ENCODE data around the gene AMY1B.
"Not testable (repeated sequence)": the region's sequence is repeated elsewhere in the genome, so short reads cannot be mapped to it uniquely, and the experiment has no call there.

Gene AMY1B

DNA sequence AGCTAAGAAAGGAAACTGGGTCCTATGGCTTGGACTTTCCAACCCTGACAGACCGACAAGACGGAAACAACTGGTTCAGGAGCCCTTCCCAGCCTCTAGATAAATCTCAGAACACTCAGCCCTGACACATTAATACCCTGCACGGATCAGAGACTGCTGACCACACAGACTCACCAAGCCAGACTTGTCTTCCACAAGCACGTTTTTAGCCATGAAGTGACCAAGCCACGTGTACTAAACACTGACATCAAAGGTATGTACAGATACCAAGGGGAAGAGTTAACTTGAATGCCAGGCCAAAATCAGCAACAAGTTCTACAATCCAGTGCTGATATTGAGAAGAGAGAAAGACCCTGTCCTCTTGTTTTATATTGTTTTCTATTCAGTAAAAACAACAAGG lies at the start of gene AMY1B:
AMY1B (minus strand) TSS at position 101 of the 400 bp plus-strand sequence. CDS start 571 bp downstream, outside the sequence.
- not testable (repeated sequence) for DNase-seq

DNA sequence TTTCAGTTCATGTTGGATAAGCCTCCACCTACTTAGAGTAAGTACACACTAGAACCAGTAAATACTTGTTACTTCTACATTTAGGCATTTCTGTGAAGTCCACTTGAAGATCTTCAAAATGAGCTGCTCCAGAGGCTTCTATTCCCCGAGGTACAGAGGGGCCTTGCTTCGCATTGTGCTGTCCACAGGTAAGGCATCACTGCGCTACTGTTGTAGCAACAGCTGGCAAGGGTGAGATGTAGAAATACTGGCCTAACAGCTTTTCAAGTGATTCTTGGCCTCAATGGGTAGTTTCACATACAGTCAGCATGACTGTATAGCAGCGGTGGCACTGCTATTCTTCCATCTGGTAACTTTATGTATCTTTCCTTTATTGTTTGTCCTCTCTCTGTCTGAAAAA lies 49.0 kb upstream of the AMY1B start:
- not testable (repeated sequence) for DNase-seq

DNA sequence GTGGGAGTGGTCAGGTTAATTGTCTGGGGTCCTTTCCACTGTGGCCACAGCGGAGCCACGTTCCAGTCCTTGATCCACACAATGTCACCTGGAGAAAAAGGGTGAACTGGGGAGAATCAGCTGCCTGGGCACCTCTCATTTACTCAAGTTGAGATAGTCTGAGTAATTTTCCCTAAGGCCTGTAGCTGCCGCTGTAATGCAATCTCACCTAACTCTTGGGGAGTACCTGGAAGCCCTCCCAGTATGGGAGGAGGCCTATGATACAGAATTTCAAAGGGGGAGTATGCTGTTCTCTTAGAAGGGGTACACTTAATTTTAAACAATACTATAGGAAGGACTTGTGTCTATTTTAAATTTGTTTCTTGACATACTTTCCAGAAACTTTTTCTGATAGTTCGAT lies 48.4 kb upstream of the AMY1B start:
- DNase-seq = not testable (repeated sequence)

DNA sequence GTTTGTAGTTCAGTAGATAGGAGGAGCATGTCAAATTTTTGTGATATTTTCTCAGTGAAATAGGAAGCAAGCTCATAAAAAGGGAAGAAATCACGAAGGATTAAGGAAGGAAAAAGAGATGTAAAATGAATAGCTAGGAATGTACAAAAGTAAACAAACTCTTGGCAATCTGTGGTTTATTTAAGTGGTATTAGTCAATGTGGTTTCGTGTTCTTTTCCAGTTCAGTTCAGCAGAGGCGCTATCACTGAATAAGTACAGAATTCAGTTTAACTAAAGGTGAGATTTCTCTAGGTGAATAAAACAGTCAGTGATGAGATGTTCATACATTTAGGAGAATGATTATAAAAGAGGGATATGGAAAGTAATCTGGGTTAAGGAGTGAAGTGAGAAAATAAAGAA lies 42.0 kb upstream of the AMY1B start:
- not testable (repeated sequence) for DNase-seq

DNA sequence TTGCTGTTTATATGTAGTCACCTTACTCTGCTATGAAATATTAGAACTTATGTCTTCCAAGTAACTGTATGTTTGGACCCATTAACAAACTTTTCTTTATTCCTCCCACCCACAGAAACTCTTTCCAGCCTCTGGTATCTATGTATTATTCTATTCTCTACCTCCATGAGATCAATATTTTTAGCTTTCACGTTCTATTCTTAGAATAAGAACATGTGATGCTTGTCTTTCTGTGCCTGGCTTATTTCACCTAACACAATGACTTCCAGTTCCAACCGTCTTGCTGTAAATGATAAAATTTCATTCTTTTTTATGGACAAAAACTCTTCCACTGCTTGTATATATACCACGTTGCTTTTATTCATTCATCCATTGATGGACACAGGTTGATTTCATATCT lies 39.3 kb upstream of the AMY1B start:
- not testable (repeated sequence) for DNase-seq

DNA sequence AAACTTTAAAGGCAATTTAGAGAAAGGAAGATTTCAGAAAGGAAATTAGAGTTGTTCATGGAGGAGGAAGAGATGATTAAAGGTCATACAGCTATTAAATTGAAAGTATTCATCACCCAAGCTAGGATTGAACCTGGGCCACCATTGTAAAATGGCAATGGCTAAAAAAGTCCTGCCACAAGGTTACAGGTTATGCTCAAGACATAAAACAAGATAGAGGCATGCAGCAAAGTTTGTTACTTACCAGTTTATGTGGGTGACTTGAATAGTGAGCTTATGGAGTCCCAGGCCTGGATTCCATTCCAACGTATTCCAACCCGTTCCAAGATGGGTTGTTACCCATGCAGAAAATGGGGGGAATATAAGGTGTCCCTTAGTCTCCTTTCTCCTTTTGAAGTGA lies 25.5 kb upstream of the AMY1B start:
- DNase-seq = not testable (repeated sequence)

DNA sequence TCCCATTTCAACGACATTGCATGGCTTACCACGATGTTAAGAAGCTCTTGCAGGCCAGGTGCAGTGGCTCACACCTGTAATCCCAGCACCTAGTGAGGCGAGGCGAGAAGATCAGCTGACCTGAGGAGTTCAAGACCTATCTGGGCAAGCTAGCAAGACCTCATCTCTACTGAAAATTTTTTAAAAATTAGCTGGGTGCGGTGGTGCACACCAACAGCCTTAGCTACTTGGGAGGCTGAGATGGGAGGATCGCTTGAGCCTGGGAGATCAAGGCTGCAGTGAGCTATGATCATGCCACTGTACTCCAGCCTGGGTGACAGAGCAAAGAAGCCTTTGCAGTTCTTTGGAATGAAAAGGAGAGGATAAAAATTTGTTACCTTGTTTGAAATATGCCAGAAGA lies 21.4 kb upstream of the AMY1B start:
- not testable (repeated sequence) for DNase-seq

DNA sequence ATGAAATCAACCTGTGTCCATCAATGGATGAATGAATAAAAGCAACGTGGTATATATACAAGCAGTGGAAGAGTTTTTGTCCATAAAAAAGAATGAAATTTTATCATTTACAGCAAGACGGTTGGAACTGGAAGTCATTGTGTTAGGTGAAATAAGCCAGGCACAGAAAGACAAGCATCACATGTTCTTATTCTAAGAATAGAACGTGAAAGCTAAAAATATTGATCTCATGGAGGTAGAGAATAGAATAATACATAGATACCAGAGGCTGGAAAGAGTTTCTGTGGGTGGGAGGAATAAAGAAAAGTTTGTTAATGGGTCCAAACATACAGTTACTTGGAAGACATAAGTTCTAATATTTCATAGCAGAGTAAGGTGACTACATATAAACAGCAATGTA lies 14.4 kb upstream of the AMY1B start:
- not testable (repeated sequence) for DNase-seq

DNA sequence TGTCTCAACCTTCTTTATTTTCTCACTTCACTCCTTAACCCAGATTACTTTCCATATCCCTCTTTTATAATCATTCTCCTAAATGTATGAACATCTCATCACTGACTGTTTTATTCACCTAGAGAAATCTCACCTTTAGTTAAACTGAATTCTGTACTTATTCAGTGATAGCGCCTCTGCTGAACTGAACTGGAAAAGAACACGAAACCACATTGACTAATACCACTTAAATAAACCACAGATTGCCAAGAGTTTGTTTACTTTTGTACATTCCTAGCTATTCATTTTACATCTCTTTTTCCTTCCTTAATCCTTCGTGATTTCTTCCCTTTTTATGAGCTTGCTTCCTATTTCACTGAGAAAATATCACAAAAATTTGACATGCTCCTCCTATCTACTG lies 11.7 kb upstream of the AMY1B start:
- not testable (repeated sequence) for DNase-seq

DNA sequence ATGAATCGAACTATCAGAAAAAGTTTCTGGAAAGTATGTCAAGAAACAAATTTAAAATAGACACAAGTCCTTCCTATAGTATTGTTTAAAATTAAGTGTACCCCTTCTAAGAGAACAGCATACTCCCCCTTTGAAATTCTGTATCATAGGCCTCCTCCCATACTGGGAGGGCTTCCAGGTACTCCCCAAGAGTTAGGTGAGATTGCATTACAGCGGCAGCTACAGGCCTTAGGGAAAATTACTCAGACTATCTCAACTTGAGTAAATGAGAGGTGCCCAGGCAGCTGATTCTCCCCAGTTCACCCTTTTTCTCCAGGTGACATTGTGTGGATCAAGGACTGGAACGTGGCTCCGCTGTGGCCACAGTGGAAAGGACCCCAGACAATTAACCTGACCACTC lies 5.2 kb upstream of the AMY1B start:
- DNase-seq = not testable (repeated sequence)

DNA sequence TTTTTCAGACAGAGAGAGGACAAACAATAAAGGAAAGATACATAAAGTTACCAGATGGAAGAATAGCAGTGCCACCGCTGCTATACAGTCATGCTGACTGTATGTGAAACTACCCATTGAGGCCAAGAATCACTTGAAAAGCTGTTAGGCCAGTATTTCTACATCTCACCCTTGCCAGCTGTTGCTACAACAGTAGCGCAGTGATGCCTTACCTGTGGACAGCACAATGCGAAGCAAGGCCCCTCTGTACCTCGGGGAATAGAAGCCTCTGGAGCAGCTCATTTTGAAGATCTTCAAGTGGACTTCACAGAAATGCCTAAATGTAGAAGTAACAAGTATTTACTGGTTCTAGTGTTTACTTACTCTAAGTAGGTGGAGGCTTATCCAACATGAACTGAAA lies 4.7 kb upstream of the AMY1B start:
- not testable (repeated sequence) for DNase-seq

DNA sequence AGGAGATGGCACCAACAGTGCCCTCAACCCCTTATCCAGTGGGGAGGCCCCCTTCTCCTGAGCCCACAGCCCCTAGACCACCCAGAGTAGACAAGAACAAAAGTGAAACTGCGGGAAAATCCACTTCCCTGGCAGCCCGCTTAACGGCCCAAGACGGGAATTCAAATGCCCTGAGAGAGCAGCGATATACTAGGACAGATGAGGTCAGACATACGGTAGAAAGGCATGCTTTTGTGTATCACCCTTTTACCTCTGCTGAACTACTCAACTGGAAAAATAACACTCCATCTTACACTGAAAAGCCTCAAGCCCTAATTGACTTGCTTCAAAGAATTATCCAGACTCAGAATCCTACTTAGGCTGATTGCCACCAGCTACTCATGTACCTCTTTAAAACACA lies 1.4 kb upstream of the AMY1B start:
- DNase-seq = not testable (repeated sequence)

DNA sequence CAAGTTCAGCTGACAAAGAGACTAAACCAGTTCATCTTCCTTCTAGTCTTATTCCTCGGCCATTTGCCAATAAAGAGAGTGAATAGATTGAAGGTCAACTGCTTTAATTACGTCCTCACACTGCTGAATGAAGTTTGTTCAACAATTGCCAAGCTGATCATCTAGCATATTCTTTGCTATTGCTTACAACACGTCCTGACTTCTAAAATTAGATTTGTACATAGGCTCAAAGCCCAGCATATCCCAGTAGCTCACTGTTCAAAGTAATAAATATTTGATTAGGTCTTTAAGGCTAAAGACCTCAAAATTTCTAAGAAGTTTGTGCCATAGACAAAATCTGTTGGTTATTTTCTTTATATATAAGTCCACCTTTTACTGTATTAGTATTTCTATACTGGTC lies 19.7 kb downstream of the AMY1B start:
- DNase-seq = not testable (repeated sequence)

DNA sequence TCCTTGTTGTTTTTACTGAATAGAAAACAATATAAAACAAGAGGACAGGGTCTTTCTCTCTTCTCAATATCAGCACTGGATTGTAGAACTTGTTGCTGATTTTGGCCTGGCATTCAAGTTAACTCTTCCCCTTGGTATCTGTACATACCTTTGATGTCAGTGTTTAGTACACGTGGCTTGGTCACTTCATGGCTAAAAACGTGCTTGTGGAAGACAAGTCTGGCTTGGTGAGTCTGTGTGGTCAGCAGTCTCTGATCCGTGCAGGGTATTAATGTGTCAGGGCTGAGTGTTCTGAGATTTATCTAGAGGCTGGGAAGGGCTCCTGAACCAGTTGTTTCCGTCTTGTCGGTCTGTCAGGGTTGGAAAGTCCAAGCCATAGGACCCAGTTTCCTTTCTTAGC lies 40.5 kb downstream of the AMY1B start, which contains the start of gene AMY1A:
AMY1A (plus strand) TSS at position 301 of the 400 bp plus-strand sequence. CDS start 571 bp downstream, outside the sequence.
- not testable (repeated sequence) for DNase-seq

DNA sequence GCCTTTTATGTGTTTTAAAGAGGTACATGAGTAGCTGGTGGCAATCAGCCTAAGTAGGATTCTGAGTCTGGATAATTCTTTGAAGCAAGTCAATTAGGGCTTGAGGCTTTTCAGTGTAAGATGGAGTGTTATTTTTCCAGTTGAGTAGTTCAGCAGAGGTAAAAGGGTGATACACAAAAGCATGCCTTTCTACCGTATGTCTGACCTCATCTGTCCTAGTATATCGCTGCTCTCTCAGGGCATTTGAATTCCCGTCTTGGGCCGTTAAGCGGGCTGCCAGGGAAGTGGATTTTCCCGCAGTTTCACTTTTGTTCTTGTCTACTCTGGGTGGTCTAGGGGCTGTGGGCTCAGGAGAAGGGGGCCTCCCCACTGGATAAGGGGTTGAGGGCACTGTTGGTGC lies 41.9 kb downstream of the AMY1B start:
- not testable (repeated sequence) for DNase-seq

DNA sequence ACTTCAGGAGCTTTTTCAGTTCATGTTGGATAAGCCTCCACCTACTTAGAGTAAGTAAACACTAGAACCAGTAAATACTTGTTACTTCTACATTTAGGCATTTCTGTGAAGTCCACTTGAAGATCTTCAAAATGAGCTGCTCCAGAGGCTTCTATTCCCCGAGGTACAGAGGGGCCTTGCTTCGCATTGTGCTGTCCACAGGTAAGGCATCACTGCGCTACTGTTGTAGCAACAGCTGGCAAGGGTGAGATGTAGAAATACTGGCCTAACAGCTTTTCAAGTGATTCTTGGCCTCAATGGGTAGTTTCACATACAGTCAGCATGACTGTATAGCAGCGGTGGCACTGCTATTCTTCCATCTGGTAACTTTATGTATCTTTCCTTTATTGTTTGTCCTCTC lies 45.1 kb downstream of the AMY1B start:
- DNase-seq = not testable (repeated sequence)

DNA sequence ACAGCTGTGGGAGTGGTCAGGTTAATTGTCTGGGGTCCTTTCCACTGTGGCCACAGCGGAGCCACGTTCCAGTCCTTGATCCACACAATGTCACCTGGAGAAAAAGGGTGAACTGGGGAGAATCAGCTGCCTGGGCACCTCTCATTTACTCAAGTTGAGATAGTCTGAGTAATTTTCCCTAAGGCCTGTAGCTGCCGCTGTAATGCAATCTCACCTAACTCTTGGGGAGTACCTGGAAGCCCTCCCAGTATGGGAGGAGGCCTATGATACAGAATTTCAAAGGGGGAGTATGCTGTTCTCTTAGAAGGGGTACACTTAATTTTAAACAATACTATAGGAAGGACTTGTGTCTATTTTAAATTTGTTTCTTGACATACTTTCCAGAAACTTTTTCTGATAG lies 45.7 kb downstream of the AMY1B start:
- not testable (repeated sequence) for DNase-seq

DNA sequence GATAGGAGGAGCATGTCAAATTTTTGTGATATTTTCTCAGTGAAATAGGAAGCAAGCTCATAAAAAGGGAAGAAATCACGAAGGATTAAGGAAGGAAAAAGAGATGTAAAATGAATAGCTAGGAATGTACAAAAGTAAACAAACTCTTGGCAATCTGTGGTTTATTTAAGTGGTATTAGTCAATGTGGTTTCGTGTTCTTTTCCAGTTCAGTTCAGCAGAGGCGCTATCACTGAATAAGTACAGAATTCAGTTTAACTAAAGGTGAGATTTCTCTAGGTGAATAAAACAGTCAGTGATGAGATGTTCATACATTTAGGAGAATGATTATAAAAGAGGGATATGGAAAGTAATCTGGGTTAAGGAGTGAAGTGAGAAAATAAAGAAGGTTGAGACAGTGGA lies 52.1 kb downstream of the AMY1B start:
- DNase-seq = not testable (repeated sequence)

DNA sequence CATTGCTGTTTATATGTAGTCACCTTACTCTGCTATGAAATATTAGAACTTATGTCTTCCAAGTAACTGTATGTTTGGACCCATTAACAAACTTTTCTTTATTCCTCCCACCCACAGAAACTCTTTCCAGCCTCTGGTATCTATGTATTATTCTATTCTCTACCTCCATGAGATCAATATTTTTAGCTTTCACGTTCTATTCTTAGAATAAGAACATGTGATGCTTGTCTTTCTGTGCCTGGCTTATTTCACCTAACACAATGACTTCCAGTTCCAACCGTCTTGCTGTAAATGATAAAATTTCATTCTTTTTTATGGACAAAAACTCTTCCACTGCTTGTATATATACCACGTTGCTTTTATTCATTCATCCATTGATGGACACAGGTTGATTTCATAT lies 54.8 kb downstream of the AMY1B start:
- DNase-seq = not testable (repeated sequence)

Data from NCI-H1048 (cell line).